GM12878 (cell line): Measurements from ENCODE around the gene DCLK2. TPM values are rescaled to one million over a fixed set of nuclear protein-coding genes. Genes with fewer than 3 reads are reported as not detected.

ENCODE experiments used
- ATAC-seq: fragments of 200-7000 bp; cut with Tn5 transposase; 3 replicates; pipeline ENCODE4 v1.9.1; 2020; ENCODE audit warnings: mild to moderate bottlenecking, moderate library complexity
- BruUV-seq: library from RNA; stranded (reverse); fragments of 400-500 nt; replicated peaks from 2 replicates; lab custom pipeline; 2021; lab: Mats Ljungman, UMichigan
- CTCF ChIA-PET: fragments of 300-600 bp; sonication (Branson Sonifier 250); formaldehyde crosslinking; extraction: SDS; loops from one replicate; lab custom pipeline; 2021; ENCODE audit warnings: inconsistent platforms; lab: Yijun Ruan, JAX
- POLR2A ChIA-PET: fragments of 350-600 bp; formaldehyde crosslinking; extraction: SDS; loops from one replicate; lab custom pipeline; 2021; ENCODE audit warnings: inconsistent platforms; lab: Charles Lee
- RAD21 ChIA-PET: fragments of 300-600 bp; sonication (Branson Sonifier 250); formaldehyde crosslinking; loops from one replicate; lab custom pipeline; 2023; ENCODE audit warnings: antibody characterized with exemption; ENCODE audit not compliant: unreplicated experiment; lab: Charles Lee
- SMC1A ChIA-PET: fragments of 300-600 bp; sonication (Branson Sonifier 250); formaldehyde crosslinking; loops from one replicate; lab custom pipeline; 2023; ENCODE audit not compliant: unreplicated experiment, uncharacterized antibody; lab: Charles Lee
- DNase-seq: peaks from one replicate; pipeline ENCODE4 v3.0.0-alpha.2; 2011; ENCODE audit warnings: low read depth, low spot score
- FAIRE-seq: peaks from 3 replicates; lab custom pipeline; 2011; peaks lifted over from hg19 to GRCh38; lab: Jason Lieb, UNC
- H2AFZ ChIP-seq: 2 replicates; pipeline ENCODE4 v1.6.0; 2011; ENCODE audit warnings: low read depth, low read length, control low read depth; ENCODE audit not compliant: control insufficient read depth
- H3K27ac ChIP-seq: 2 replicates; pipeline ENCODE4 v1.5.1; 2011; ENCODE audit warnings: control low read depth; ENCODE audit not compliant: control insufficient read depth, insufficient read depth
- H3K27me3 ChIP-seq, 2 experiments: replicated peaks in 1 of 2; 2 replicates each; pipeline versions ENCODE4 v1.6.0 to v1.6.1; 2011; ENCODE audit warnings: low read length in 1 of 2; ENCODE audit not compliant: control insufficient read depth in 2 of 2, insufficient read depth in 2 of 2
- H3K36me3 ChIP-seq, 2 experiments: 2 replicates each; pipeline ENCODE4 v1.5.1; 2011; ENCODE audit warnings: low read length in 1 of 2; ENCODE audit not compliant: control insufficient read depth in 2 of 2, insufficient read depth in 2 of 2
- H3K4me1 ChIP-seq: 2 replicates; pipeline ENCODE4 v1.6.1; 2011; ENCODE audit warnings: mild to moderate bottlenecking, low read length, moderate library complexity, mixed read lengths; ENCODE audit not compliant: control insufficient read depth, insufficient read depth
- H3K4me2 ChIP-seq: 2 replicates; pipeline ENCODE4 v1.6.0; 2011; ENCODE audit warnings: control low read depth; ENCODE audit not compliant: control insufficient read depth, insufficient read depth
- H3K4me3 ChIP-seq: fragments of 200-600 bp; sonication (generic); 2 replicates; pipeline ENCODE4 v1.5.1; 2016
- H3K79me2 ChIP-seq: 2 replicates; pipeline ENCODE4 v1.6.0; 2011; ENCODE audit warnings: low read length; ENCODE audit not compliant: control insufficient read depth, insufficient read depth
- H3K9ac ChIP-seq: 2 replicates; pipeline ENCODE4 v1.8.0; 2011; ENCODE audit warnings: low read length, control low read depth, mixed read lengths; ENCODE audit not compliant: control insufficient read depth, insufficient read depth
- H3K9me3 ChIP-seq: replicated peaks from 3 replicates; pipeline ENCODE4 v1.5.1; 2011; ENCODE audit warnings: mild to moderate bottlenecking, low read length; ENCODE audit not compliant: control insufficient read depth, insufficient read depth
- H4K20me1 ChIP-seq: 2 replicates; pipeline ENCODE4 v1.6.0; 2011; ENCODE audit not compliant: control insufficient read depth, insufficient read depth
- CHD4 ChIP-seq: fragments of 200-600 bp; sonication (generic); IDR thresholded peaks from 2 replicates; pipeline ENCODE4 v1.6.1; 2016; ENCODE audit warnings: mild to moderate bottlenecking
- HDAC2 ChIP-seq: fragments of 200-600 bp; sonication (generic); IDR thresholded peaks from 2 replicates; pipeline ENCODE4 v1.6.1; 2017
- ZBED1 ChIP-seq: IDR thresholded peaks from 2 replicates; pipeline ENCODE4 v1.6.1; 2016; ENCODE audit warnings: borderline replicate concordance
- ZBTB40 ChIP-seq: fragments of 450-650 bp; IDR thresholded peaks from 2 replicates; pipeline ENCODE4 v1.6.1; 2016; ENCODE audit warnings: mild to moderate bottlenecking, moderate library complexity, borderline replicate concordance
- WGBS: methylation state at CpG from one replicate; pipeline ENCODE4 v1.1.6; 2016; ENCODE audit warnings: low lambda C conversion rate; ENCODE audit not compliant: insufficient replicate concordance, insufficient coverage; ENCODE audit errors: missing lambda C conversion rate; 5-methylcytosine and 5-hydroxymethylcytosine counted together
- in situ Hi-C: fragments of 300-500 bp; cut with MboI; formaldehyde crosslinking; loops from 9 replicates; pipeline ENCODE4 v1.14.3; 2018; ENCODE audit warnings: mixed read lengths
- intact Hi-C: fragments of 100-400 bp; cut with micrococcal nuclease; formaldehyde crosslinking; loops from one replicate; pipeline ENCODE4 v1.14.2; 2022; ENCODE audit not compliant: unreplicated experiment
- polyA plus RNA-seq, 11 experiments: library from polyadenylated mRNA; depleted of rRNA in 4 of 11; unstranded in 6 of 11; stranded (reverse) in 5 of 11; fragments of >200 nt; fragmentation: Nextera tagmentation in 4 of 11; fragmentation: Illumina TruSeq in 1 of 11; extraction: Ambion mirVana in 4 of 11; extraction: Trizol in 1 of 11; gene quantifications; 1 replicate in 1 of 11; 2 replicates in 10 of 11; pipeline versions ENCODE4 v1.2.1 to v1.2.3, GENCODE V29; 2011 to 2016; ENCODE audit warnings: inconsistent platforms in 2 of 11, missing spikeins in 2 of 11, low read depth in 1 of 11
- total RNA-seq, 4 experiments: library from RNA; depleted of rRNA in 3 of 4; stranded (reverse); fragments of >200 nt in 3 of 4; fragmentation: Illumina TruSeq in 1 of 4; extraction: Trizol in 1 of 4; gene quantifications; 2 replicates each; pipeline versions ENCODE4 v1.2.1 to v1.2.3, GENCODE V29; 2013 to 2021

Gene DCLK2
- total and polyA plus RNA-seq, 10 of the 15 experiments (the other 5 are each of a cell fraction or from before 2014, with no cell fraction given), result not detected

GRCh38 chr4:150115851-150116250 lies 37.6 kb downstream of the DCLK2 start:
- FAIRE-seq (no peak), DNase-seq (no peak), ATAC-seq (no peak)
- Histone ChIP-seq H3K9ac (no peak overlapping the region), H2AFZ (no peak overlapping the region), H3K27me3 (no peaks in the 10 kb centered on the region), H3K27ac (no peak overlapping the region), H3K79me2 (no peaks in the 10 kb centered on the region), H3K4me1 (no peaks in the 10 kb centered on the region), H4K20me1 (no peaks in the 10 kb centered on the region), H3K36me3 (no peaks in the 10 kb centered on the region), H3K4me3 (no peak overlapping the region), H3K4me2 (no peak overlapping the region), H3K9me3 (no peaks in the 10 kb centered on the region; the same call in 2 of the 3 replicates)
- ChIA-PET SMC1A (no interaction called here), RAD21 (no interaction called here), POLR2A (no interaction called here), CTCF (no interaction called here)
- TF ChIP-seq ZBTB40 (no peak), ZBED1 (no peak)
- in situ Hi-C loops (no loop called here), intact Hi-C loops (no loop called here)
- 0% methylated on average over 2 of the region's 2 CpGs for WGBS
- BruUV-seq, result no TSS peak

GRCh38 chr4:150116506-150116905 lies 38.3 kb downstream of the DCLK2 start:
- 72% methylated on average over 2 of the region's 2 CpGs for WGBS
- ChIA-PET RAD21 (no interaction called here), SMC1A (no interaction called here), POLR2A (no interaction called here), CTCF (no interaction called here)
- no TSS peak for BruUV-seq
- Histone ChIP-seq H3K27ac (no peak overlapping the region), H4K20me1 (no peaks in the 10 kb centered on the region), H2AFZ (no peak overlapping the region), H3K4me3 (no peak overlapping the region), H3K27me3 (no peaks in the 10 kb centered on the region), H3K9me3 (no peaks in the 10 kb centered on the region; the same call in 2 of the 3 replicates), H3K79me2 (no peaks in the 10 kb centered on the region), H3K4me2 (no peak overlapping the region), H3K36me3 (no peaks in the 10 kb centered on the region), H3K9ac (no peak overlapping the region), H3K4me1 (no peaks in the 10 kb centered on the region)
- DNase-seq (no peak), FAIRE-seq (no peak), ATAC-seq (no peak)
- TF ChIP-seq CHD4, result no peak
- no peak for TF ChIP-seq HDAC2
- in situ Hi-C loops, result no loop called here
- intact Hi-C loops, result no loop called here
